HCT116 (cell line): ENCODE measurements around the gene PREB. TPM values are rescaled to one million over a fixed set of nuclear protein-coding genes. Genes with fewer than 3 reads are reported as not detected.

Experiments used
- ATAC-seq: fragments of 200-7000 bp; cut with Tn5 transposase; 2 replicates; pipeline ENCODE4 v1.9.1; 2020; ENCODE audit warnings: mild to moderate bottlenecking, moderate library complexity
- BruUV-seq: library from RNA; stranded (reverse); fragments of 400-500 nt; replicated peaks from 2 replicates; lab custom pipeline; 2021; lab: Mats Ljungman, UMichigan
- CTCF ChIA-PET: fragments of 300-600 bp; sonication (Branson Sonifier 250); formaldehyde crosslinking; loops from one replicate; lab custom pipeline; 2021; ENCODE audit warnings: antibody characterized with exemption; lab: Charles Lee
- POLR2A ChIA-PET: fragments of 300-600, 350-600 bp; sonication (Branson Sonifier 250); formaldehyde crosslinking; loops from one replicate; lab custom pipeline; 2021; ENCODE audit warnings: antibody characterized with exemption; lab: Charles Lee
- RAD21 ChIA-PET, 2 experiments: fragments of 300-600 bp; sonication (Branson Sonifier 250); formaldehyde crosslinking; loops; one replicate each; lab custom pipeline; 2023; ENCODE audit warnings: low total read pairs in 2 of 2; ENCODE audit not compliant: uncharacterized antibody in 2 of 2, unreplicated experiment in 2 of 2, low non-redundant PET in 1 of 2; lab: Charles Lee
- DNase-seq: peaks from one replicate; pipeline ENCODE4 v3.0.0-alpha.2; 2010; ENCODE audit warnings: low read depth, low spot score
- H2AFZ ChIP-seq: fragments of 200-600 bp; shearing (Covaris generic), sonication (generic); 2 replicates; pipeline ENCODE4 v1.6.1; 2017; ENCODE audit warnings: low read depth, mixed run types, mixed read lengths, antibody characterized with exemption, low read length; ENCODE audit not compliant: poor library complexity, severe bottlenecking
- H3K27ac ChIP-seq: 2 replicates; pipeline ENCODE4 v1.5.1; 2012; ENCODE audit warnings: low read depth, low read length
- H3K27me3 ChIP-seq: fragments of 200-600 bp; sonication (generic); 2 replicates; pipeline ENCODE4 v1.6.1; 2016; ENCODE audit warnings: mixed run types, low read length, mixed read lengths; ENCODE audit not compliant: insufficient read depth
- H3K36me3 ChIP-seq, 2 experiments: fragments of 200-500 bp in 1 of 2; fragments of 200-600 bp in 1 of 2; sonication (Bioruptor generic) in 1 of 2; sonication (generic) in 1 of 2; 2 replicates each; pipeline versions ENCODE4 v1.5.1 to v1.6.1; 2014 to 2016; ENCODE audit warnings: low read length in 2 of 2, inconsistent platforms in 1 of 2, mixed read lengths in 1 of 2, mixed run types in 1 of 2; ENCODE audit not compliant: insufficient read depth in 2 of 2, control insufficient read depth in 1 of 2
- H3K4me1 ChIP-seq, 2 experiments: fragments of 200-600 bp in 1 of 2; sonication (generic) in 1 of 2; 2 replicates each; pipeline versions ENCODE4 v1.5.1 to v1.6.1; 2012 to 2017; ENCODE audit warnings: low read length in 2 of 2, inconsistent platforms in 1 of 2, mild to moderate bottlenecking in 1 of 2, mixed read lengths in 1 of 2, mixed run types in 1 of 2, moderate library complexity in 1 of 2; ENCODE audit not compliant: insufficient read depth in 2 of 2, control insufficient read depth in 1 of 2
- H3K4me2 ChIP-seq: fragments of 200-600 bp; sonication (generic); 2 replicates; pipeline ENCODE4 v1.6.1; 2017; ENCODE audit warnings: mixed run types, low read length, mixed read lengths
- H3K4me3 ChIP-seq, 2 experiments: fragments of 200-600 bp in 1 of 2; sonication (generic) in 1 of 2; replicated peaks in 1 of 2; 2 replicates each; pipeline ENCODE4 v1.5.1; 2011 to 2016; ENCODE audit warnings: low read length in 2 of 2, control low read depth in 1 of 2, low read depth in 1 of 2, mild to moderate bottlenecking in 1 of 2, mixed read lengths in 1 of 2, mixed run types in 1 of 2
- H3K79me2 ChIP-seq: fragments of 200-600 bp; sonication (generic); 2 replicates; pipeline ENCODE4 v1.6.1; 2017; ENCODE audit warnings: mild to moderate bottlenecking, mixed run types, low read length, moderate library complexity, mixed read lengths; ENCODE audit not compliant: insufficient read depth
- H3K9ac ChIP-seq: fragments of 200-600 bp; sonication (generic); 2 replicates; pipeline ENCODE4 v1.6.1; 2016; ENCODE audit warnings: low read length, mixed read lengths
- H3K9me2 ChIP-seq: fragments of 200-600 bp; sonication (generic), shearing (Covaris generic); 2 replicates; pipeline ENCODE4 v1.6.1; 2017; ENCODE audit warnings: mixed run types, mild to moderate bottlenecking, moderate library complexity; ENCODE audit not compliant: insufficient read depth
- H3K9me3 ChIP-seq, 2 experiments: fragments of 200-500 bp in 1 of 2; fragments of 200-600 bp in 1 of 2; sonication (Bioruptor generic) in 1 of 2; sonication (generic) in 1 of 2; 2 replicates each; pipeline ENCODE4 v1.6.1; 2014 to 2017; ENCODE audit warnings: low read length in 2 of 2, mixed read lengths in 2 of 2, inconsistent platforms in 1 of 2, low read depth in 1 of 2, mild to moderate bottlenecking in 1 of 2, mixed run types in 1 of 2, moderate library complexity in 1 of 2; ENCODE audit not compliant: control insufficient read depth in 1 of 2, insufficient read depth in 1 of 2
- H4K20me1 ChIP-seq: fragments of 200-600 bp; sonication (generic), shearing (Covaris generic); 2 replicates; pipeline ENCODE4 v1.6.1; 2017; ENCODE audit warnings: mixed run types, mild to moderate bottlenecking, moderate library complexity; ENCODE audit not compliant: insufficient read depth
- CEBPB ChIP-seq: IDR thresholded peaks from 2 replicates; pipeline ENCODE4 v1.6.1; 2012; ENCODE audit warnings: low read depth
- CTCF ChIP-seq, 3 experiments: fragments of 200-600 bp in 1 of 3; sonication (generic) in 1 of 3; IDR thresholded peaks in 2 of 3; conservative IDR thresholded peaks in 1 of 3; 2 replicates each; pipeline ENCODE4 v1.5.1; 2012 to 2017; ENCODE audit warnings: low read depth in 2 of 3, low read length in 2 of 3, antibody characterized with exemption in 1 of 3, borderline replicate concordance in 1 of 3, control low read depth in 1 of 3, mild to moderate bottlenecking in 1 of 3, mixed read lengths in 1 of 3, mixed run types in 1 of 3, moderate library complexity in 1 of 3; ENCODE audit not compliant: insufficient read depth in 1 of 3
- EGR1 ChIP-seq: IDR thresholded peaks from 2 replicates; pipeline ENCODE4 v1.6.1; 2012; ENCODE audit warnings: low read depth
- ELF1 ChIP-seq: IDR thresholded peaks from 2 replicates; pipeline ENCODE4 v1.6.1; 2012; ENCODE audit warnings: low read depth, borderline replicate concordance
- EZH2 ChIP-seq: fragments of 200-600 bp; sonication (generic); IDR thresholded peaks from 2 replicates; pipeline ENCODE4 v1.6.1; 2017; ENCODE audit warnings: antibody characterized with exemption, mixed run types
- FOSL1 ChIP-seq: IDR thresholded peaks from 2 replicates; pipeline ENCODE4 v1.6.1; 2012; ENCODE audit warnings: low read depth
- JUND ChIP-seq: IDR thresholded peaks from 2 replicates; pipeline ENCODE4 v1.6.1; 2012
- POLR2A ChIP-seq: IDR thresholded peaks from 2 replicates; pipeline ENCODE4 v1.7.0; 2011; ENCODE audit warnings: borderline replicate concordance; ENCODE audit not compliant: insufficient read depth, insufficient read length; ENCODE audit errors: extremely low read depth
- POLR2AphosphoS5 ChIP-seq: IDR thresholded peaks from 2 replicates; pipeline ENCODE4 v1.6.1; 2011; ENCODE audit warnings: mild to moderate bottlenecking, low read depth, low read length, moderate library complexity
- SIN3A ChIP-seq: IDR thresholded peaks from 2 replicates; pipeline ENCODE4 v1.6.1; 2012; ENCODE audit warnings: low read depth
- SRF ChIP-seq: IDR thresholded peaks from 2 replicates; pipeline ENCODE4 v1.6.1; 2012; ENCODE audit warnings: low read depth
- TCF7L2 ChIP-seq: IDR thresholded peaks from 2 replicates; pipeline ENCODE4 v1.7.0; 2011; ENCODE audit warnings: borderline replicate concordance, inconsistent platforms; ENCODE audit not compliant: insufficient read depth, insufficient read length; ENCODE audit errors: extremely low read depth
- ZFX ChIP-seq: fragments of 450-650 bp; IDR thresholded peaks from 2 replicates; pipeline ENCODE4 v1.6.1; 2017
- intact Hi-C: fragments of 100-400 bp; cut with micrococcal nuclease; formaldehyde crosslinking; loops from 2 replicates; pipeline ENCODE4 v1.10.0; 2022
- total RNA-seq: library from RNA; stranded (reverse); gene quantifications from one replicate; pipeline ENCODE4 v1.2.1, GENCODE V29; 2021; ENCODE audit not compliant: unreplicated experiment

The PREB gene
- total RNA-seq, 1 experiment from 2014 or later = 54.2 TPM

- Histone ChIP-seq H4K20me1 (no peaks in the 10 kb centered on the region), H3K4me1 (no peaks in the 10 kb centered on the region), H3K9ac (no peak overlapping the region), H2AFZ (no peak overlapping the region), H3K9me2 (no peaks in the 10 kb centered on the region), H3K27me3 (no peaks in the 10 kb centered on the region), H3K9me3 (peaks cover 0 to 4% of the 10 kb centered on the region in 2 experiments; a peak in 1 of 4 replicates), H3K36me3 (no peaks in the 10 kb centered on the region), H3K27ac (no peak overlapping the region), H3K4me2 (no peak overlapping the region), H3K79me2 (no peaks in the 10 kb centered on the region), H3K4me3 (no peak overlapping the region)
- DNase-seq = no peak
- TF ChIP-seq CTCF (IDR thresholded peaks at IDR 0.05 in 2 of 3, conservative IDR thresholded peaks at IDR 0.05 in 1 of 3; ENCODE audit: borderline replicate concordance in 1 of 3, insufficient read depth in 1 of 3, low read depth in 2 of 3, low read length in 2 of 3) (no peak), EGR1 (no peak), SIN3A (no peak), TCF7L2 (no peak), ZFX (no peak), SRF (no peak), JUND (no peak), CEBPB (no peak), ELF1 (no peak), EZH2 (no peak), FOSL1 (no peak), POLR2AphosphoS5 (no peak), POLR2A (no peak)
- intact Hi-C loops = no loop called here
- ChIA-PET RAD21 (no interaction called here), CTCF (no interaction called here), POLR2A (no interaction called here)
- no TSS peak for BruUV-seq
- ATAC-seq = no peak
Observed at GRCh38 chr2:27143285-27143684, 8.8 kb upstream of the PREB start.
